ENCODE measurements around the gene ZRANB1.

DNA sequence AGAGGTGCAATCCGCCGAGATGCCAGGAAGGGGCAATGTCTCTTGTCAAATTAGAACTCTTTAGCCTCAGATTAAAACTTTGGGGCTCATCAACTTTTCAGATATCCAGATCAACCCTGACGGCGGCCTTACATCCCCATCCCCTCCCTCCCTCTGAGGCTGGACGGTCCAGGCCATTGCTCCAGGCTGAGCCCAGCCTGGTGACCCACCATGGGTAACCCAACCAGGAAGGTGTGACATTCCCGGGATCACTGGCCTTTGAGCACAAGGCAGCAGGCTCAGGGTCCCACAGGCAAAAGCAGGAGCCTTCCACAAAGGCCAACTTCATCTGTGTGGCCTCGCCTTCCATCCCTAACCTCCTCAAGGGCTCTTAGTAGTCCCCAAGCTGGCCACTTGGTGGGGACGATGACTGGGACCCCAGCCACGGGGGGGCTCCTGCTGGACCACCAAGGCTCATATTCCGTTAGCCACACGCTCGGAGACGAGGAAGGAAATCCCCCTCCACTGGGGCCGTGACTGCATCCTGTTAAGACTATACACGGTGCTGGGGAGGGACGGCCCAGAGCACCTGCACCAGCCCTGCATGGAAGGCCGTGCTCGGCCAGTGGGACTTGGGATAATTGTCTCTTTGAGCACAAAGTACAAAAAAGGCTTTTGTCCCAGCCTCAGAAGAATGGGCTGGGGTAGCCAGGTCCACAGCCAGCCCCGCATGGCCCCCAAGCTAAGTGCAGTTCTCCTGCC lies 62.8 kb downstream of the ZRANB1 start:
- no peak for TF ChIP-seq POLR2A (IDR thresholded peaks at IDR 0.05; ENCODE audit: low read depth, low read length)
- TF ChIP-seq TAF1 (IDR thresholded peaks at IDR 0.05; ENCODE audit: low read depth, low read length), result no peak
- no peak for TF ChIP-seq POLR2AphosphoS5 (IDR thresholded peaks at IDR 0.05; ENCODE audit: low read depth, low read length)
- TF ChIP-seq SPI1 (IDR thresholded peaks at IDR 0.05; ENCODE audit: low read depth, low read length), result no peak
- TF ChIP-seq POU2F2 (IDR thresholded peaks at IDR 0.05; ENCODE audit: low read depth, low read length), result no peak
- no peak for TF ChIP-seq PAX5 (IDR thresholded peaks at IDR 0.05; ENCODE audit: insufficient read depth, low read length, severe bottlenecking)
